Mesenchymal stem cell (in vitro differentiated cells and primary cell): ENCODE measurements around the gene DRC3.
A peak's percentile ranks its signal among the peaks of the same experiment; 100 is the strongest.

Source experiments
- DNase-seq: peaks from one replicate; pipeline ENCODE4 v3.0.0-alpha.2; 2013
- H2AFZ ChIP-seq: one replicate; pipeline ENCODE4 v1.6.1; 2013; ENCODE audit warnings: low read depth, mild to moderate bottlenecking, control low read depth, inconsistent platforms, low read length, moderate library complexity
- H2AK5ac ChIP-seq: 2 replicates; pipeline ENCODE4 v1.6.1; 2013; ENCODE audit warnings: low read length, moderate library complexity, mild to moderate bottlenecking, inconsistent platforms; ENCODE audit not compliant: severe bottlenecking
- H2BK120ac ChIP-seq: one replicate; pipeline ENCODE4 v1.6.1; 2013; ENCODE audit warnings: low read depth, mild to moderate bottlenecking, inconsistent platforms, low read length, moderate library complexity
- H2BK12ac ChIP-seq, 2 experiments: one replicate each; pipeline ENCODE4 v1.6.1; 2013; ENCODE audit warnings: inconsistent platforms in 2 of 2, low read length in 2 of 2, mild to moderate bottlenecking in 2 of 2, moderate library complexity in 2 of 2, control low read depth in 1 of 2
- H2BK15ac ChIP-seq: one replicate; pipeline ENCODE4 v1.6.1; 2013; ENCODE audit warnings: mild to moderate bottlenecking, low read depth, inconsistent platforms; ENCODE audit not compliant: poor library complexity, severe bottlenecking
- H2BK5ac ChIP-seq: 2 replicates; pipeline ENCODE4 v1.6.1; 2013; ENCODE audit warnings: low read depth, mild to moderate bottlenecking, low read length, control low read depth, inconsistent platforms; ENCODE audit not compliant: poor library complexity, severe bottlenecking
- H3K14ac ChIP-seq, 2 experiments: one replicate each; pipeline ENCODE4 v1.6.1; 2013; ENCODE audit warnings: inconsistent platforms in 2 of 2, low read length in 2 of 2, control low read depth in 1 of 2, mild to moderate bottlenecking in 1 of 2, moderate library complexity in 1 of 2
- H3K18ac ChIP-seq, 2 experiments: one replicate each; pipeline ENCODE4 v1.6.1; 2013; ENCODE audit warnings: inconsistent platforms in 2 of 2, low read length in 2 of 2, control low read depth in 1 of 2, low read depth in 1 of 2, mild to moderate bottlenecking in 1 of 2
- H3K23ac ChIP-seq, 2 experiments: one replicate each; pipeline ENCODE4 v1.6.1; 2013; ENCODE audit warnings: inconsistent platforms in 2 of 2, low read length in 2 of 2, mild to moderate bottlenecking in 2 of 2, moderate library complexity in 2 of 2, control low read depth in 1 of 2
- H3K27ac ChIP-seq: 2 replicates; pipeline ENCODE4 v1.5.1; 2013; ENCODE audit warnings: mild to moderate bottlenecking, moderate library complexity, low read length, control low read depth, inconsistent platforms; ENCODE audit not compliant: poor library complexity, severe bottlenecking
- H3K27me3 ChIP-seq, 2 experiments: 2 replicates each; pipeline versions ENCODE4 v1.6.1 to v1.7.0; 2013; ENCODE audit warnings: low read length in 2 of 2, mild to moderate bottlenecking in 2 of 2, moderate library complexity in 2 of 2, control low read depth in 1 of 2, inconsistent platforms in 1 of 2; ENCODE audit not compliant: control insufficient read depth in 1 of 2, insufficient read depth in 1 of 2
- H3K36me3 ChIP-seq, 2 experiments: 2 replicates each; pipeline versions ENCODE4 v1.6.1 to v1.7.0; 2013; ENCODE audit warnings: low read length in 2 of 2, control low read depth in 1 of 2, inconsistent platforms in 1 of 2, low read depth in 1 of 2, mild to moderate bottlenecking in 1 of 2; ENCODE audit not compliant: insufficient read depth in 2 of 2, control insufficient read depth in 1 of 2
- H3K4ac ChIP-seq, 2 experiments: one replicate each; pipeline ENCODE4 v1.6.1; 2013; ENCODE audit warnings: inconsistent platforms in 2 of 2, low read length in 2 of 2, mild to moderate bottlenecking in 2 of 2, moderate library complexity in 2 of 2, control low read depth in 1 of 2, low read depth in 1 of 2
- H3K4me1 ChIP-seq: 2 replicates; pipeline ENCODE4 v1.6.1; 2013; ENCODE audit warnings: low read depth, low read length, control low read depth; ENCODE audit not compliant: control insufficient read depth, insufficient read depth
- H3K4me2 ChIP-seq: 2 replicates; pipeline ENCODE4 v1.6.1; 2013; ENCODE audit warnings: low read length, mild to moderate bottlenecking, inconsistent platforms; ENCODE audit not compliant: poor library complexity, severe bottlenecking
- H3K4me3 ChIP-seq, 2 experiments: 2 replicates each; pipeline versions ENCODE4 v1.5.1 to v1.7.0; 2013; ENCODE audit warnings: low read length in 2 of 2, mild to moderate bottlenecking in 2 of 2, control low read depth in 1 of 2, low read depth in 1 of 2; ENCODE audit not compliant: insufficient read depth in 1 of 2
- H3K79me1 ChIP-seq: replicated peaks from 2 replicates; pipeline ENCODE4 v1.6.1; 2013; ENCODE audit warnings: mild to moderate bottlenecking, control low read depth, low read length, inconsistent platforms; ENCODE audit not compliant: poor library complexity, severe bottlenecking
- H3K9ac ChIP-seq: 2 replicates; pipeline ENCODE4 v1.7.0; 2013; ENCODE audit warnings: mild to moderate bottlenecking, low read length, moderate library complexity
- H3K9me3 ChIP-seq: 2 replicates; pipeline ENCODE4 v1.7.0; 2013; ENCODE audit warnings: mild to moderate bottlenecking, low read length; ENCODE audit not compliant: control insufficient read depth
- H4K8ac ChIP-seq: one replicate; pipeline ENCODE4 v1.6.1; 2013; ENCODE audit warnings: inconsistent platforms, mild to moderate bottlenecking, low read length, moderate library complexity
- H4K91ac ChIP-seq: one replicate; pipeline ENCODE4 v1.6.1; 2013; ENCODE audit warnings: mild to moderate bottlenecking, low read length, inconsistent platforms
- WGBS: methylation state at CpG from one replicate; pipeline ENCODE4 v1.1.7; 2013; ENCODE audit warnings: mixed read lengths; 5-methylcytosine and 5-hydroxymethylcytosine counted together

DRC3 gene

DNA sequence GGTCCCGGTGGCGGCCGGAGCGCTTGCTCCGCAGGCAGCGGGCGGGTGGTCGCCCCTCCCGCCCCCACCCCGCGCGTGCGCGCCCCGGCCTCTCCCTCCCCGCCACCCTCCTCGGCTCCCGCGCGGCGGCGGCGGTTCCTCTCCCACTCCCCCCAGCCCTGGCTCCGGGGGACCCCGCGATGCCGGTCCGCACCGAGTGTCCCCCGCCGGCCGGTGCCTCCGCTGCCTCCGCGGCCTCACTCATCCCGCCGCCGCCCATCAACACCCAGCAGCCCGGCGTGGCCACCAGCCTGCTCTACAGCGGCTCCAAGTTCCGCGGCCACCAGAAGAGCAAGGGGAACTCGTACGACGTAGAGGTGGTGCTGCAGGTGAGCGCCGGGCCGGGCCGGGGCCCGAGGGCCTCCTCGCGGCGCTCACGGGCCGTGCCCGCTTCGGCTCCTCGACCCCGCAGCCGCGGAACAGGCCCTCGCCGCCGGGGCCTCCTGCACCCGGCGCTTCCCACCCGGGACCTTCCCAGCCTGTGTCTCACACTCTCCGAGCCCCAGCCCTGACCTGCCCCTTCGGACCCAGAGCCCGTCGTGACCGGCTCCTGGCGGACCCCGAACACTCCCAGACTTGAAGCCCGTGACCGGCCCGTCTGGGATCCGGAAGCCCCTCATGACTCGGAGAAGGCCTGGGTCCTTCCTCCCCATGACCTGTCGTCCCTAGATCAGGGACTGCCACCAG lies 67.0 kb downstream of the DRC3 start:
- Histone ChIP-seq H4K8ac (peak overlapping the region; percentile 55), H4K91ac (peak overlapping the region; percentile 70), H2AFZ (peak overlapping the region; percentile 77), H3K36me3 (peaks cover 0 to 8% of the 10 kb centered on the region in 2 experiments), H2AK5ac (no peak overlapping the region), H3K9ac (peak overlapping the region; percentile 92), H3K9me3 (no peaks in the 10 kb centered on the region), H3K18ac (peak overlapping the region; percentile 56 to 82), H3K27ac (no peak overlapping the region), H3K4ac (peak overlapping the region; percentile 19 to 48), H3K27me3 (no peaks in the 10 kb centered on the region), H3K4me3 (peak overlapping the region; percentile 89 to 93), H3K23ac (peak overlapping the region; percentile 68 to 79), H3K4me1 (peaks cover 16% of the 10 kb centered on the region), H3K4me2 (peak overlapping the region; percentile 67), H2BK120ac (peak overlapping the region; percentile 24), H2BK15ac (no peak overlapping the region), H3K79me1 (peaks cover 49% of the 10 kb centered on the region), H2BK12ac (peak overlapping the region in 1 of 2 experiments; percentile 58), H2BK5ac (no peak overlapping the region), H3K14ac (peak overlapping the region in 1 of 2 experiments; percentile 51)
- under 1% methylated on average over 64 of the region's 81 CpGs for WGBS
- peak; percentile 30 for DNase-seq

DNA sequence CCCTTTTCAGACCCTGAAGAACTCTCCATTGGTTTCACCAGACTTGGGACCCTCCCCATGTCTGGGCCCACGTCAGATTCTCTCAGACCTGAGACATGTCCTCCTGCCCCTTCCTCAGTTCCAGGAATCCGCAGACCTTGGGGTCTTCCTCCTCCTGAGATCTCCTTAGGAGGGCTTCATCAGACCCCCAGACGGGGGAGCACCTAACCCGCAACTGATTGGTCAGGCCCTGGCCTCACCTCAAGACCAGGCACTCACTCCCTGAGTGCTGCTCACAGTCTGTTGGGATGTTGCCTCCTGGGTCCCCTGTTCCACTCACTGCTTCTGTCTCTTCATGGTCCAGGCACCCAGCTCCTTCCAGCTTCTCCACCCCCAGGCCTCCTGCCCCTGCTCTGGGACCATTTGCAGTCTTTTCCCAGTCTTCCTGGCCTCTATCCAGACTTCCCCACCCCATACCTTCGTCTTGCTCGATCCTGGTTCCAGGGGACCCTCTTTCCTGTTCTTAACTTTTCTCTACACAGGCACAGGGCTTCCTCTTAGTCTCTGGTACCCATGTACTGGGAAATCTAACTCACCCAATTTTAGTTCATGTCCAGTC lies 67.7 kb downstream of the DRC3 start:
- Histone ChIP-seq H3K36me3 (peaks cover 0 to 15% of the 10 kb centered on the region in 2 experiments), H2BK120ac (no peak overlapping the region), H3K79me1 (peaks cover 51% of the 10 kb centered on the region), H4K8ac (no peak overlapping the region), H3K4me1 (peaks cover 16% of the 10 kb centered on the region), H3K27me3 (no peaks in the 10 kb centered on the region), H3K14ac (no peak overlapping the region), H2AK5ac (peak overlapping the region; percentile 26), H3K27ac (no peak overlapping the region), H3K4me2 (peak overlapping the region; percentile 67), H3K4ac (peak overlapping the region in 1 of 2 experiments; percentile 5), H2AFZ (no peak overlapping the region), H4K91ac (no peak overlapping the region), H3K23ac (peak overlapping the region in 1 of 2 experiments; percentile 1), H2BK5ac (no peak overlapping the region), H2BK15ac (no peak overlapping the region), H3K18ac (no peak overlapping the region), H3K9me3 (no peaks in the 10 kb centered on the region), H3K9ac (peak overlapping the region; percentile 92), H3K4me3 (peak overlapping the region; percentile 89 to 93), H2BK12ac (no peak overlapping the region)
- DNase-seq = no peak
- WGBS = 48% methylated on average over 6 of the region's 6 CpGs

- no peak overlapping the region for H2BK5ac ChIP-seq
- H2BK120ac ChIP-seq = no peak overlapping the region
- no peak overlapping the region for H2AFZ ChIP-seq
Observed at GRCh38 chr17:18041776-18042175, 69.1 kb downstream of the DRC3 start.

DNA sequence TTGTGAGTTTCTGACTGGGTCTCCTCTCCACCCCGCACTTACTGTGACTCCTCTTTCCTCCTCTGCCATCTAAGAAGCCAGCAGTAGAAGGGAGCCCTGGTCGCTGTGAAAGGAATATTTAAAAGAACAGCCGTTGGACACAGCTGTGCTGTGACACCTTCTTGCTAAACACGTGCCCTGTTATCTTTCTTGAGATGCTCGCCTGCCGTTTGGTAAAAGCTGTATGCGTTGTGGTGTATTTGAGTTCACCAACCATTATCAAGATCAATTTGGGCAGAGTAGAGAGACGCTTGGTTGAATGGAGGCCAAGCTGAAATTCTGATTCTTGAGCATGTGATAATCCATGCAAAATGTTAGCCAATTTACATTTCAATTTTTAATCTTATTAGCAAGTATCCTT lies 70.3 kb downstream of the DRC3 start:
- Histone ChIP-seq H3K18ac (no peak overlapping the region), H3K79me1 (peaks cover 38% of the 10 kb centered on the region), H4K8ac (no peak overlapping the region), H3K4me2 (no peak overlapping the region), H2AK5ac (peak overlapping the region; percentile 11), H3K4me1 (peaks cover 28% of the 10 kb centered on the region), H3K4ac (no peak overlapping the region), H4K91ac (no peak overlapping the region), H3K14ac (no peak overlapping the region), H3K23ac (no peak overlapping the region), H3K36me3 (peaks cover 4 to 36% of the 10 kb centered on the region in 2 experiments), H3K27ac (no peak overlapping the region), H3K4me3 (no peak overlapping the region), H2BK15ac (no peak overlapping the region), H2BK120ac (no peak overlapping the region), H2BK12ac (no peak overlapping the region), H3K9ac (peak overlapping the region; percentile 18), H2BK5ac (no peak overlapping the region), H3K9me3 (no peaks in the 10 kb centered on the region), H2AFZ (no peak overlapping the region), H3K27me3 (no peaks in the 10 kb centered on the region)
- no peak for DNase-seq
- 84% methylated on average over 8 of the region's 8 CpGs for WGBS

More at GRCh38 chr17:18041776-18042175, 69.1 kb downstream of the DRC3 start:
- Histone ChIP-seq H3K9me3 (no peaks in the 10 kb centered on the region), H2BK12ac (no peak overlapping the region), H3K79me1 (peaks cover 47% of the 10 kb centered on the region), H4K8ac (no peak overlapping the region), H3K9ac (peak overlapping the region; percentile 75), H3K14ac (no peak overlapping the region), H3K27ac (no peak overlapping the region), H2AK5ac (peak overlapping the region; percentile 36), H3K4ac (no peak overlapping the region), H3K18ac (no peak overlapping the region), H2BK15ac (no peak overlapping the region), H3K4me2 (no peak overlapping the region), H3K23ac (no peak overlapping the region), H4K91ac (no peak overlapping the region), H3K36me3 (peaks cover 0 to 26% of the 10 kb centered on the region in 2 experiments), H3K4me3 (peak overlapping the region in 1 of 2 experiments; percentile 16), H3K27me3 (no peaks in the 10 kb centered on the region), H3K4me1 (peaks cover 25% of the 10 kb centered on the region)
- WGBS = 80% methylated on average over 1 of the region's 1 CpG
- peak; percentile 68 for DNase-seq
